ENCODE measurements around the gene FAM241A. TPM values are rescaled to one million over a fixed set of nuclear protein-coding genes. Genes with fewer than 3 reads are reported as not detected.

Gene FAM241A
- polyA plus RNA-seq, 2 of the 4 experiments (the other 2 are of a cell fraction), result 0.67 to 2.3 TPM

DNA sequence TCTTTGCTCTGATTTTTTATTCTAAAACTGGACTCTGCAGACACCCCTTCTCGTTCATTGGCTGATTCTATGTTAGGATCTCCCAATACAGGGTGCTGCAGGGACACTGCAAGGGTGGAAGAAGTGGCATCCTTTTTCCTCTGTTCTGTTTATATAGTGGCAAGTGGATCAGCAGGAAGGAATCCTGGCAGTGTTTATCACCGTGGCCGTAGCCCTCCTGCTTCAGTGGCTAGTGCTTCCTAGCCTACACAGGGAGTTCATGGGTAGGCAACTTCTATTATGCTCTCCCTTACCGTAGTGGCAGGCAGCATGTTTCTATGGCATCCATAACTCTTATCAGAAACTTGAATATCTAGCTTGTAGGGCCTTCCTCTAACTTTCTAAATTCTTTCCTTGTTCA is 79.9 kb downstream of the FAM241A start:
- CTCF ChIA-PET, result interaction anchor here (1.0 to 1.5 kb wide), 3 partner anchors 9 to 20 kb away, joined by 3 read pairs; no protein-coding TSS in a partner anchor
- DNase-seq (ENCODE audit: low read depth in 1 of 2, low spot score in 1 of 2), result no peak
- TF ChIP-seq EP300 (IDR thresholded peaks at IDR 0.05) (no peak), HOXB13 (CRISPR knock-in tag; IDR thresholded peaks at IDR 0.05; ENCODE audit: low read depth) (no peak), RARB (CRISPR knock-in tag; IDR thresholded peaks at IDR 0.05) (no peak), FOXS1 (CRISPR knock-in tag; IDR thresholded peaks at IDR 0.05) (no peak), TP53 (CRISPR knock-in tag; IDR thresholded peaks at IDR 0.05) (no peak), EHF (CRISPR knock-in tag; IDR thresholded peaks at IDR 0.05) (no peak), FOSL2 (IDR thresholded peaks at IDR 0.05) (no peak), FOSL2 (CRISPR knock-in tag; IDR thresholded peaks at IDR 0.05) (no peak), ZNF302 (CRISPR knock-in tag; IDR thresholded peaks at IDR 0.05) (no peak), HOXB5 (CRISPR knock-in tag; IDR thresholded peaks at IDR 0.05) (no peak), HOXA7 (CRISPR knock-in tag; IDR thresholded peaks at IDR 0.05) (no peak), ZFP36 (IDR thresholded peaks at IDR 0.05; ENCODE audit: borderline replicate concordance, partially characterized antibody) (no peak), ESRRA (IDR thresholded peaks at IDR 0.05; ENCODE audit: borderline replicate concordance, low read length) (no peak), JUN (IDR thresholded peaks at IDR 0.05) (no peak), TFCP2L1 (CRISPR knock-in tag; IDR thresholded peaks at IDR 0.05) (no peak), MYC (IDR thresholded peaks at IDR 0.05; ENCODE audit: borderline replicate concordance, low read length) (no peak), KDM1A (IDR thresholded peaks at IDR 0.05; ENCODE audit: low read depth) (no peak), NPAS2 (CRISPR knock-in tag; IDR thresholded peaks at IDR 0.05; ENCODE audit: borderline replicate concordance) (no peak), RAD21 (conservative IDR thresholded peaks at IDR 0.05 in 1 of 2, IDR thresholded peaks at IDR 0.05 in 1 of 2) (no peak)
- TF ChIP-seq, protein P1, sequence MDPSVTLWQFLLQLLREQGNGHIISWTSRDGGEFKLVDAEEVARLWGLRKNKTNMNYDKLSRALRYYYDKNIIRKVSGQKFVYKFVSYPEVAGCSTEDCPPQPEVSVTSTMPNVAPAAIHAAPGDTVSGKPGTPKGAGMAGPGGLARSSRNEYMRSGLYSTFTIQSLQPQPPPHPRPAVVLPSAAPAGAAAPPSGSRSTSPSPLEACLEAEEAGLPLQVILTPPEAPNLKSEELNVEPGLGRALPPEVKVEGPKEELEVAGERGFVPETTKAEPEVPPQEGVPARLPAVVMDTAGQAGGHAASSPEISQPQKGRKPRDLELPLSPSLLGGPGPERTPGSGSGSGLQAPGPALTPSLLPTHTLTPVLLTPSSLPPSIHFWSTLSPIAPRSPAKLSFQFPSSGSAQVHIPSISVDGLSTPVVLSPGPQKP (IDR thresholded peaks at IDR 0.05; ENCODE audit: low read depth, low read length), result no peak
- TF ChIP-seq, protein P2, sequence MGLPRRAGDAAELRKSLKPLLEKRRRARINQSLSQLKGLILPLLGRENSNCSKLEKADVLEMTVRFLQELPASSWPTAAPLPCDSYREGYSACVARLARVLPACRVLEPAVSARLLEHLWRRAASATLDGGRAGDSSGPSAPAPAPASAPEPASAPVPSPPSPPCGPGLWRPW (IDR thresholded peaks at IDR 0.05), result no peak
- no peak for ATAC-seq
- H3K9me3 ChIP-seq, result no peaks in the 10 kb centered on the region
- FAIRE-seq, result no peak
- H3K4me1 ChIP-seq, result peaks cover 4% of the 10 kb centered on the region; the same call in 2 of the 3 replicates
- 83% methylated on average over 2 of the region's 4 CpGs for WGBS (ENCODE audit: missing lambda C conversion rate)
- H3K27ac ChIP-seq, result no peak overlapping the region
- H3K4me2 ChIP-seq, result no peak overlapping the region
- H3K4me3 ChIP-seq, result no peak overlapping the region
- POLR2A ChIA-PET, result no interaction called here

DNA sequence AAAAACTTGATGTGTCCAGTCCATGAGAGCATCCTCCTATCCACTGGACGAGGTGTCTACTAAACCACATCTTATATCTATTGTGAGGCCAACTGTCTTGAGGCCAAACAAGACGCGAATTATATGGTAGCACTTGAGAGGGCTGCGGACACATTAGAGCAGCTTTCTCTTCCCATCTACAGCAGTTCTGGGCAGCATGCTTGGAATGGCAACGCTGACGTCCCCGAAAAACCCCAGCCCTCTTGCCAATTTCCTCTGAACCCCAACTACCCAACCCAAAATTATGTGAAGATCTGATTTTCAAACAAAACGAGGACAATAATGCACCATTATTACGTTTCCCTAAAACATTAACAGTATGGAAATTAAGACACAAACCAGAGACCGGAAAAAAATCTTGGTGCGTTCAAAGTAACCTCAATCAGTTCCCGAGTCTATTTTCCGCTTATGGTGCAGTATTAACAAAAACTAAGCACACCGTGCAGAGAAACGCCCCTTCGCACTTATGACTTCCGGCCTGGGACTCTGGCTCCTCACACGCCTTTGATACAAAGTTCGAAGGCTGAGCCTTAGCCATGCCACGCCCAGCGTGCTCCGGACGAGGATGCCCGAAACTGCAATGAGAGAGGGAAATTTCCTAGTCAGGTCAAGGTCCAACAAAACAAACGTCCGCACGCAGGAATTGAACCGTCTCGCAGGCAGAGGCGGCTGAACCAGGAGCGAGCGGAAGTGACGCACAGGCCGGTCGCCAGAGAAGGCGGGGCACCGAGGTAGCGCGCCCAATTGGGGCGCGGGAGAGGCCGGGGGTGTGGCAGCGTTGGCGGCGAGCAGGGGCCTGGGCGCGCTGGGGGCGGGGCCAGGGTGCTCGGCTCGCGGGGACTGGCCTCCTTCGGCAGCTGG is 85.9 kb downstream of the FAM241A start:
- ATAC-seq, result peak; percentile 94 to 96
- CTCF ChIA-PET, result interaction anchor here (0.6 to 1.4 kb wide), 3 partner anchors 16 to 50 kb away, joined by 3 read pairs; no protein-coding TSS in a partner anchor
- peaks cover 28% of the 10 kb centered on the region; the same call in 2 of the 3 replicates for H3K4me1 ChIP-seq
- H3K4me2 ChIP-seq, result peak overlapping the region; percentile 82
- no peaks in the 10 kb centered on the region for H3K9me3 ChIP-seq
- under 1% methylated on average over 41 of the region's 52 CpGs for WGBS (ENCODE audit: missing lambda C conversion rate)
- H3K4me3 ChIP-seq, result peak overlapping the region; percentile 95
- peak overlapping the region; percentile 94 to 96 for H3K27ac ChIP-seq
- TF ChIP-seq MAFK (IDR thresholded peaks at IDR 0.05; ENCODE audit: partially characterized antibody), result peak; percentile 90
- TF ChIP-seq POLR2A (IDR thresholded peaks at IDR 0.05; ENCODE audit: low read length), result no peak
- TF ChIP-seq, protein P3, sequence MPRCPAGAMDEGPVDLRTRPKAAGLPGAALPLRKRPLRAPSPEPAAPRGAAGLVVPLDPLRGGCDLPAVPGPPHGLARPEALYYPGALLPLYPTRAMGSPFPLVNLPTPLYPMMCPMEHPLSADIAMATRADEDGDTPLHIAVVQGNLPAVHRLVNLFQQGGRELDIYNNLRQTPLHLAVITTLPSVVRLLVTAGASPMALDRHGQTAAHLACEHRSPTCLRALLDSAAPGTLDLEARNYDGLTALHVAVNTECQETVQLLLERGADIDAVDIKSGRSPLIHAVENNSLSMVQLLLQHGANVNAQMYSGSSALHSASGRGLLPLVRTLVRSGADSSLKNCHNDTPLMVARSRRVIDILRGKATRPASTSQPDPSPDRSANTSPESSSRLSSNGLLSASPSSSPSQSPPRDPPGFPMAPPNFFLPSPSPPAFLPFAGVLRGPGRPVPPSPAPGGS (IDR thresholded peaks at IDR 0.05), result peak; percentile 23; the same call in 1 of the 3 replicates
- 0 out of 5 replicates have a peak, but pooled peaks of 1 of the 2 experiments have one; percentile 14 for TF ChIP-seq JUN (IDR thresholded peaks at IDR 0.05)
- no peak for TF ChIP-seq MAZ (IDR thresholded peaks at IDR 0.05; ENCODE audit: borderline replicate concordance, low read depth, low read length)
- TF ChIP-seq, protein P4, sequence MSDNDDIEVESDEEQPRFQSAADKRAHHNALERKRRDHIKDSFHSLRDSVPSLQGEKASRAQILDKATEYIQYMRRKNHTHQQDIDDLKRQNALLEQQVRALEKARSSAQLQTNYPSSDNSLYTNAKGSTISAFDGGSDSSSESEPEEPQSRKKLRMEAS (IDR thresholded peaks at IDR 0.05), result peak; percentile 44; the same call in 1 of the 2 replicates
- POLR2A ChIA-PET, result interaction anchor here (1.3 to 1.8 kb wide), 2 partner anchors 118 to 132 kb away, joined by 4 to 7 read pairs; no protein-coding TSS in a partner anchor
- DNase-seq (ENCODE audit: low read depth in 1 of 2, low spot score in 1 of 2), result peak; percentile 80 to 96
- FAIRE-seq, result no peak

Measured in A549 (cell line).